ENCODE data around the gene ZBTB20.

Gene ZBTB20

DNA sequence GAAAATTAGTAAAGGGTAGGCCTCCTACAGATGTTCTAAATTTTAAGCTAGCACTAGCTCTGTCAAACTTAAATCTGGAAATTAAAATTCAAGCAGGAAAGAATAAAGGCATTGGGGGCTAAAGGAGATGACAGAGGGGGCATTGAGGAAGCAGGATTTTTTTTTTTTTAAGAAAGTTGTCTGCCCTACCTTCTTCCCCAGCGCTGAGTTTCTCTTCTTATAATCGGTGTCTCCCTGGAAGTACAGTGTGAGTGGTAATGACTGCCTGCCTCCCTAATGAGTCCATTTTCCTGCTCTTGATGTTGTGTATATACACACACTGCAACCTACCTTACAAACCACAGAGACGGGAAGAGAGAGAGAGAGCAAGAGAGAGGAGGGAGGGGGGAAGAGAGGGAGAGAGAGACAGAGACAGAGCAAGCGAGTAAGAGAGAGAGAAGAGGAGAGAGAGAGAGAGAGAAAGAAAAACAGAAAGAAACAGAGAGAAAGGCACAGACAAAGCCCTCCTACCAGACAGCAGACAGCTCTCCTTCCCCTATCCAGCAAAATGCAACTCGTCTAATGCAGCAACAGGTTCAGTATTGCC is 47.0 kb downstream of the ZBTB20 start:
- Histone ChIP-seq H3K27me3 (ENCODE audit: insufficient read depth, low read length, poor library complexity) (no peaks in the 10 kb centered on the region), H3K79me2 (ENCODE audit: insufficient read depth, low read length) (peaks cover 28% of the 10 kb centered on the region), H3K4me2 (ENCODE audit: insufficient read depth, low read length) (peak overlapping the region; percentile 77), H3K9ac (ENCODE audit: low read depth, low read length) (peak overlapping the region; percentile 57), H3K27ac (ENCODE audit: low read length) (peak overlapping the region; percentile 84), H3K36me3 (ENCODE audit: insufficient read depth, low read length) (no peaks in the 10 kb centered on the region), H3K9me3 (ENCODE audit: insufficient read depth, low read length, severe bottlenecking) (no peaks in the 10 kb centered on the region), H2AFZ (ENCODE audit: low read depth, low read length) (peak overlapping the region; percentile 85), H3K4me1 (ENCODE audit: insufficient read depth, low read length) (peaks cover 42% of the 10 kb centered on the region), H4K20me1 (ENCODE audit: insufficient read depth, low read length) (no peaks in the 10 kb centered on the region), H3K4me3 (ENCODE audit: low read depth in 1 of 2, low read length in 2 of 2) (peak overlapping the region; percentile 44 to 67)
- ATAC-seq (ENCODE audit: insufficient read depth, low read depth) (peak; percentile 98), DNase-seq (peak; percentile 75)
- TF ChIP-seq EZH2 (IDR thresholded peaks at IDR 0.05; ENCODE audit: borderline replicate concordance, low read depth, low read length, severe bottlenecking), result no peak
- TF ChIP-seq, protein P1, sequence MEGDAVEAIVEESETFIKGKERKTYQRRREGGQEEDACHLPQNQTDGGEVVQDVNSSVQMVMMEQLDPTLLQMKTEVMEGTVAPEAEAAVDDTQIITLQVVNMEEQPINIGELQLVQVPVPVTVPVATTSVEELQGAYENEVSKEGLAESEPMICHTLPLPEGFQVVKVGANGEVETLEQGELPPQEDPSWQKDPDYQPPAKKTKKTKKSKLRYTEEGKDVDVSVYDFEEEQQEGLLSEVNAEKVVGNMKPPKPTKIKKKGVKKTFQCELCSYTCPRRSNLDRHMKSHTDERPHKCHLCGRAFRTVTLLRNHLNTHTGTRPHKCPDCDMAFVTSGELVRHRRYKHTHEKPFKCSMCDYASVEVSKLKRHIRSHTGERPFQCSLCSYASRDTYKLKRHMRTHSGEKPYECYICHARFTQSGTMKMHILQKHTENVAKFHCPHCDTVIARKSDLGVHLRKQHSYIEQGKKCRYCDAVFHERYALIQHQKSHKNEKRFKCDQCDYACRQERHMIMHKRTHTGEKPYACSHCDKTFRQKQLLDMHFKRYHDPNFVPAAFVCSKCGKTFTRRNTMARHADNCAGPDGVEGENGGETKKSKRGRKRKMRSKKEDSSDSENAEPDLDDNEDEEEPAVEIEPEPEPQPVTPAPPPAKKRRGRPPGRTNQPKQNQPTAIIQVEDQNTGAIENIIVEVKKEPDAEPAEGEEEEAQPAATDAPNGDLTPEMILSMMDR (IDR thresholded peaks at IDR 0.05; ENCODE audit: borderline replicate concordance, extremely low read depth, low read length, poor library complexity, severe bottlenecking), result no peak

DNA sequence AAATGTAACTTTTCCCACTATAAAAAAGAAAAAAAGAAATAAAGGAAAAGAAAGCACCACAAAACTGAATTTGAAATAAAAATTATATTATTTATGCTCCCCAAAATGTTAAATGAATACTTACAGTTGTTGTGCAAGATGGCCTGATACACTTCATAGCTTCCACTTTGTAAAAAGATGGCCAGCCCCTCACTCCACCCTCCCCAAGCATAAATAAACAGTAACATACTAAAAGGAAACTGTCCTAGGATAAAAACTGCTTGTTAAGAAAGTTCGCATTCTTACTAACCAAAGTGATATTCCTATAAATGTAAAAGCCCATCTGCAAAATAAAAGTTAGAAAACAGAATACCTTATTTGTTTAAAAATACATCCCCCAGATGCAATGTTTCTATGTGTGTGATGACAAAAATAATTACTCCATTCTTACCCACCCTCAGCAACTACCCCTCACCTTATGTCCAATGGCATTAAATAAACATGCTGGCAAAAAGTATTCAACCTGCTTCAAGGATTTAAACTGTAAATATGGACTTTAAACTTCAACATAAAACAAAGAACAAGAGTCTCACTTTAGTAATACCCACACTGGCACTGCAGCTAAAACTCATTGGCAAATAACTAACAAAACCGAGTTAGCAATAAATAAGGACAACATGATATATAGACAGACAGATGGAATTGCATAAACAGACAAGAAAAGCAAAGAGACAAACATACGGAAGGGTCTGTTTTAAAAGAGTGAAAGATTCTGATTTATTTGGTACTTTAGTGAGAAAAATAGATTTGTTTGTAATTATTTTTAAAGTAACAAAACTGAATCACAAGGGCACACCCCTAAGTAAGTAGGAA is 47.7 kb downstream of the ZBTB20 start:
- ATAC-seq (ENCODE audit: insufficient read depth, low read depth), result no peak
- Histone ChIP-seq H3K9ac (ENCODE audit: low read depth, low read length) (peak overlapping the region; percentile 57), H3K4me1 (ENCODE audit: insufficient read depth, low read length) (peaks cover 42% of the 10 kb centered on the region), H3K27ac (ENCODE audit: low read length) (peak overlapping the region; percentile 84), H3K4me2 (ENCODE audit: insufficient read depth, low read length) (peak overlapping the region; percentile 77), H3K27me3 (ENCODE audit: insufficient read depth, low read length, poor library complexity) (no peaks in the 10 kb centered on the region), H4K20me1 (ENCODE audit: insufficient read depth, low read length) (no peaks in the 10 kb centered on the region), H2AFZ (ENCODE audit: low read depth, low read length) (peak overlapping the region; percentile 85), H3K4me3 (ENCODE audit: low read depth in 1 of 2, low read length in 2 of 2) (peak overlapping the region; percentile 44 to 67), H3K79me2 (ENCODE audit: insufficient read depth, low read length) (peaks cover 28% of the 10 kb centered on the region), H3K36me3 (ENCODE audit: insufficient read depth, low read length) (no peaks in the 10 kb centered on the region), H3K9me3 (ENCODE audit: insufficient read depth, low read length, severe bottlenecking) (no peaks in the 10 kb centered on the region)
- TF ChIP-seq, protein P1 (IDR thresholded peaks at IDR 0.05; ENCODE audit: borderline replicate concordance, extremely low read depth, low read length, poor library complexity, severe bottlenecking), result no peak
- no peak for TF ChIP-seq EZH2 (IDR thresholded peaks at IDR 0.05; ENCODE audit: borderline replicate concordance, low read depth, low read length, severe bottlenecking)
- no peak for DNase-seq

DNA sequence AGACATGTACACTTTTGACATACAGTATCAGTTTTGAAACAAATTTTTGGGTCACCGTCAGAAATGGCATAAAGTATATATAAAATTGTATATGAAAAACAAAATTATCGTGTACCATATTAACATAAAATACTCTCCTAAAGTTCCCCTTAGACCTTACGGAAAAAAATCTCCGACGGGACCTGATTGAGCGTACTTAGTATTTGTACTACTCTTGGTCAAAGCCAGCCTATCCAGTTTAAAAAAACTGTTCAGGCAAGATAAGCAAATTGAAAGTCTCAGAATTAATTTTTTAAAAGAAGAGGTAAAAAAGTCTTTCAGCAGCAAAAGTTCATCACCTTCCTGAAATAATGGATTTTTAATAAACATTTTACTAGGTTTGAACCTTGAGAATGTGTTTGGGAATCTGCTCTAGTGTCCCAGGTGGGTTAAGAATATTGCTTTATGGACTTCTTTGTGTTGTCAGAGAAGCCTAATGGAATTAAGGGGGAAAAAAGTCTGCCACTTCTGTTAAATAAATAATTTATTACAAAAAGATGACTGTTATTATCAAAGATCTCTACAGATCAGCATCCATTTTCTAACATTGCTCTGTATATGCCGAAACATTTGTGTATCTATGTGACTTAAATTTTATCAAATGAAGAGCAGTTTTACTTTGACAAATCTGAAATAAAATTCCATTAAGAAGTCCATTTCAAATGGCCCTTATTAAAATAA is 48.6 kb downstream of the ZBTB20 start:
- Histone ChIP-seq H3K36me3 (ENCODE audit: insufficient read depth, low read length) (no peaks in the 10 kb centered on the region), H3K4me1 (ENCODE audit: insufficient read depth, low read length) (peaks cover 42% of the 10 kb centered on the region), H3K4me3 (ENCODE audit: low read depth in 1 of 2, low read length in 2 of 2) (peak overlapping the region in 1 of 2 experiments; percentile 67; a peak in 1 of 4 replicates), H3K9me3 (ENCODE audit: insufficient read depth, low read length, severe bottlenecking) (no peaks in the 10 kb centered on the region), H3K27ac (ENCODE audit: low read length) (no peak overlapping the region), H4K20me1 (ENCODE audit: insufficient read depth, low read length) (no peaks in the 10 kb centered on the region), H3K4me2 (ENCODE audit: insufficient read depth, low read length) (peak overlapping the region; percentile 77; the same call in 1 of the 2 replicates), H3K9ac (ENCODE audit: low read depth, low read length) (peak overlapping the region; percentile 57; the same call in 1 of the 2 replicates), H3K27me3 (ENCODE audit: insufficient read depth, low read length, poor library complexity) (no peaks in the 10 kb centered on the region), H3K79me2 (ENCODE audit: insufficient read depth, low read length) (peaks cover 28% of the 10 kb centered on the region), H2AFZ (ENCODE audit: low read depth, low read length) (no peak overlapping the region)
- TF ChIP-seq, protein P1 (IDR thresholded peaks at IDR 0.05; ENCODE audit: borderline replicate concordance, extremely low read depth, low read length, poor library complexity, severe bottlenecking), result no peak
- TF ChIP-seq EZH2 (IDR thresholded peaks at IDR 0.05; ENCODE audit: borderline replicate concordance, low read depth, low read length, severe bottlenecking), result no peak
- no peak for ATAC-seq (ENCODE audit: insufficient read depth, low read depth)
- no peak for DNase-seq

Data from DND-41 (cell line).